NCI-H128 (cell line): ENCODE measurements around the gene EXOC3L4.

ENCODE experiments used
- DNase-seq: peaks from one replicate; lab custom pipeline; 2025; ENCODE audit not compliant: unreplicated experiment; lab: John Stamatoyannopoulos, UW

Gene EXOC3L4

GRCh38 chr14:103130017-103130764 is 35.7 kb downstream of the EXOC3L4 start:
- no peak for DNase-seq

GRCh38 chr14:103130965-103131364 is 36.4 kb downstream of the EXOC3L4 start:
- DNase-seq = no peak

GRCh38 chr14:103131580-103131979 is 37.1 kb downstream of the EXOC3L4 start:
- DNase-seq = no peak

- DNase-seq = no peak
These were observed 38.1 kb downstream of the EXOC3L4 start for GRCh38 chr14:103132381-103133209.

GRCh38 chr14:103133210-103134140 is 39.0 kb downstream of the EXOC3L4 start:
- no peak for DNase-seq

- DNase-seq = no peak
These were observed 39.9 kb downstream of the EXOC3L4 start for GRCh38 chr14:103134405-103134804.

DNA sequence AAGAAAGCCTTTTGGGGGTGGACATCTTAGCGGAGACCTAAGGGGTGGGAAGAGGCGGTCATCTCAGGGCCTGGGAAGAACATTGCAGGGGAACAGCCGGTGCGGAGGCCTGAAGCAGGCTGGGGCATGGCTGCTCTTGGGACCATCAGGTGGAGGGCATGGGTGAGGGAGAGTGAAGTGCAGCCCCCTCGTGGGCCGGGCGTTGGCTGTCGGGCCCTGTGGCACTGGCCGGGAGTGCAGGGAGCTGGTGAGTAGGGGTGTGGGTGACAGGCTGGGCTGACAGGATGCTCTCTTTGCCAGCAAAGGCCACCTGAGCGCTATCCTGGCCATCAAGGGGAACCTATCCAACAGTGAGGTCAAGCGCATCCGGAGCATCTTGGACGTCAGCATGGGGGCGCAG is 40.4 kb downstream of the EXOC3L4 start:
- DNase-seq = no peak

DNA sequence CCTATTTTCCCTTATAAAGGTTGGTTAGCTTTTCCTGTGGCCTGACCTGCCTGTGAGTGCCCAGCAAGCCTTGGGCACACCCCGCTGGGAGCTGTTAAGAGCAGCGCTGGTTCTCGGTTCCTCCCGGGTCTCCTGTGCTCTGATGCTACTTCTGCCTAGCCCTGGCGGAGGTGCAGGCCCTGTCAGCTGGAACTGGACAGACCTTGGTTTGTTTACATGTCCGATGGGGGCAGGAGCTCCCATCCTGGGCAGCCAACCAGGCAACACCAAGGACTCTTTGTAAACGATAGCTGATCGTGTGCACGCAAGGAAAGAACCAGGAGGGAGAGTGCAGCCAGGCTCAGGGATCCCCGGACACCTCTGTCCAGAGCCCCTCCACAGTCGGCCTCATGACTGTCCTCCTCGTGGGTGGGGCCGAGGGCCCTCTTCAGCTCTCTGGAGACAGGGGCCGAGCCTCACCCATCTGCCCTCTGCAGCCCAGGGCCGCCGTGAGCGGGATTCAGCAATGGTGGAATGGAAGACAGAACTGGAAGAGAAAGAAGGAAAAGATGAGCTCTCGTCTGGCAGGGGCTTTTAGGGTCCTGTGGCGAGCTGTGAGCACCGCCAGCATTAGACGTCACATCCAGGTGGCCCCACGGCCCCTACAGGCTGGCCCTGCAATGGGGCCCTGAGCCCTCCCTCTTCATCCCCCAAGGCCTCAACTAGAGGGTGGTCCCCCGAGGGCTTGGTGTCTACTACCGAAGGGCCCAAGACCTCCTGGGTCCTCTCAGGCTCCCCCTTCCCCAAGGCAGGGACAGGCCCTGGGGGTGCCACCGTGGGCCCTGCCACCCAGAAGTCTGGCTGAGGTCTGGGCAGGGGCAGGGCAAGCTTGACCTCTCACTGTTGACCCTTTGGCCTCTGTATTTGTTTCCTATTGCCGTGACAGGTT is 41.1 kb downstream of the EXOC3L4 start:
- no peak for DNase-seq

DNA sequence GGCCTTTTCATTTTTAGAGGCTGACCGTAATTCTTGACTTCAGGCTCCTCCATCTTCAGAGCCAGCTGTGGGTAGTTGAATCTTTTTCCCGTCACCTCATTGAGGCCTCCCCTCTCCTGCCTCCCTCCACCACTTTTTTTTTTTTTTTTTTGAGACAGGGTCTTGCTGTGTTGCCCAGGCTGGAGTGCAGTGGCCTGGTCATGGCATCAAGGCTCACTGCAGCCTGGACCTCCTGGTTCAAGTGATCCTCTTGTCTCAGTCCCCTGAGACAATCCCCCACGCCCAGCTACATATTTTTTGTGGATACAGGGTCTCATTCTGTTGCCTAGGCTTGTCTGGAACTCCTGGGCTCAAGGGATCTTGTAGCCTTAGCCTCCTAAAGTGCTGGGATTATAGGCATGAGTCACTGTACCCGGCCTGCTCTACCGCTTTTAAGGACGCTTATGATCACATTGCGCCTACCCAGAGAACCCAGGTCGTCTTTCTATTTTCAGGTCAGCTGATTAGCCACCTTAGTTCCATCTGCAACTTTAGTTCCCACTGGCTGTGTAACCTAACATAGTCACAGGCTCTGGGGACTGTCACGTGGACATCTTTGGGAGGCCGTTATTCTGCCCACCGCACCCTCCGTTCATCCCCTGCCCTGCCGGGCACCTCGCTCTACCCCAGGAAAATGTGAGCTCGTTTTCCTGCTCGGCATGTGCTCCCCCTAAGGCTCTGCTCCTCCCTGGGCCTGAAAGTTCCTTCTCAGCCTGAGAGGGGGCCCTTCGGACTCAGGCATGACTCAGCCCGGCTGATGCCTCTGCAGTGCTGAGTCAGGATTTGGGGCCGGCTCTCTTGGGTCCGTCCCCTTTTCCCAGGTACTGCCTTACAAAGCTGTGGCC is 42.1 kb downstream of the EXOC3L4 start:
- no peak for DNase-seq

DNA sequence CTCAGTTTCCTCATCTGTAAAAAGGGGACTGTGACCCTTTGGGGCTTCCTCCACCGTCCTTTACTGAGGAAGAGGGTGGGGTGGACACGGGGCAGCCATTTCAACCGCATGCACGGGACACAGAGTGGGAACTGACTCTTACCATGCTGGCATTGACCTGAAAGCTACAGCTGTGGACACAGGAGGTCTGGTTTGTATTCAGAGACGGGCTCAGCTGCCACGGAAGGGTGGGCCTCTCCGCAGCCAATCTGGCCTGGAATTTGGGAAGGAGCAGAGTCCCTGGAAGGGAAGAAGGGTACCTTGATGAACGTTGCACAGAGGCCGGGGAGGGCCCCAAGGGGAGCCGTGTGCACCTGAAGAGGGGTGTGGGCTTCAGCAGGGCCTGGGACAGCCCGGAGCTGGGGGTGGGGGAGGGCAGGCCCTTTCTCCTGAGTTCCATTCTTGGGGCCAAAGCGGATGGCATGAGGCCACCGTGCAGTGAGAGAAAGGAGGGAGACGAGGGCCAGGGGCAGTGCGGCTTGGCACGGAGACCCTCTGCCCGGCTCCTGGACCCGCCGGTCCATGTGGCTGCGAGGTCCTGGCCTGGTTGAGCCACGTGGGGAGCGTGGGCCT is 43.3 kb downstream of the EXOC3L4 start:
- no peak for DNase-seq

DNA sequence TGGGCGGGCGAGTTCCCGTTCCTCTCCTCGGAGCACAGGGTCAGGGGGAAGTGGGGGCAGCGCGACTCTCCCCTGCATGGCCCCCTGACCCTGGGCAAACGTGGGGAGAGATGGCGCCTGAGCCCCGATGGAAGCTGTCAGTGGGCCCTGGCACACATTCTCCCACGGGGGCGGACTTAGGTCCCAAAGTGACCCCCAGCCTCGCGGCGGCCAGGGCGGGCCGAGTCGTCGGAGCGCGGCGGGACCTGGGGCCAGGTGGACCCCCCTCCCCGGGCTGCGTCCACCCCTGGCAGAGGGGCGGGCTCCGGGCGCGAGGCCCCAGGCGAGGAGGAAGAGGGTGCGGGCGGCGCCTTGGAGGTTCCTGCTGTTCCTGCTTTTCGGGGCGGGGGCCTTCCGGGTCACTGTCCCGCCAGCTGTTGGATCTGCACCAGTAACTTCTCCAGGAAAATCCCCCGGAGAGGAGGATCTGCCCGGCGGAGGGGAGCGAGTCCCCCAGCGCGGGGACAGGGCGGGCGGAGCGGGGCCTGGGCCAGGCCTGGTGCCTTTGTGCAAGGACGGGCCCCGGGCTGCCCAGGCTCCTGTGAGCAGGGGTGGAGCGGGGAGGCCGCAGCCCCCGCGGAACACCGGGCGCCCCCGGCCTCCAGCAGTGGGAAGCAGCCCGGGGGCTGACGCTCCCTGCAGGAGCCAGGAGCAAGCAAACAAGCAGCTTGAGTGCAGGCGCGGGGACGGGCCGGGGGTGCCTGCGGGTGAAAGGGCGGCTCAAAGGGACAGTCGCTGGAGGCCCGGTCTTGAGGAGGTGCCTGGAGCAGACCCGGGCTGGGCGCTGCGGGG is 44.0 kb downstream of the EXOC3L4 start:
- no peak for DNase-seq

DNA sequence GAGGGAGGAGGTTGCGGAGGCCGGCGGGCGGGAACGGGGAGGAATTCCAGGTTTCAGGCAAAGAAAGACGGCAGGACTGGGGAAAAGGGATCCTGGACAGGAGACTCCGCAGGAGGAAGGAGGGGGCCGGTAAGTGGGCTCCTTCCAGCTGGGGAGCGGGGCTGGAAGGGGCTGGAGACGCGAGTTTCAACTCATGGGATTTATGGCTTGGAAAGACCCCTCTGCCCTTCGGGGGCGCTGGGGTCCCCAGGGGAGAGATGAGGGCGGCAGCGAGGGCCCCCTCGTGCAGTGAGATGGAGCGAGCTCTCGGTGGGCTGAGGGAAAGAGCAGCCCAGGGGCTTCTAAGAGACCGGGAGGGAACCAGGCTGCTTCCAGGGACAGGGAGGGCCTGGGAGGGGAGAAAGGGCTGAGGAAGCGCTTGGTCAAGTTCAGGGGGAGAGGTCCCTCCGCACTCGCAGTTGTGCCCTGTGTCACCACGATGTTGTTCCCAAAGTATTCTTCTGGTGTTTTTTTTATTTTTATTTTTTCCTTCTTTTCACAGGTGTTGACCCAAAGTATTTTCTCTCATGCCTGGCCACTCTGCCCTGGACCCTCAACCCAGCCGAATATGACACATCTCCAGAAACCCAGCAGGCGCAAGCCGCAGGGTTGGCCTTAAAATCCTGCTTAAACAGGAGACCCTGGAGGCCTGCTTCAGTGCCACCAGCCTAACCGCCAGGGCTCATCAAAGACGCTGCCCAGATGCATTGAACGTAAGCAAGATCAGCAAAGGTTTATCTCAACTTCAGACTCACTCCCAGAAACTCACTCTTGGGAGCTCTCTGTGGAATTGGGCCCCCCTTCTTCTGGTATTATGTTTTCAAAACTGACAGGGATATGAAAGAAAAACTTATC is 44.9 kb downstream of the EXOC3L4 start:
- no peak for DNase-seq

- DNase-seq = peak; percentile 41
These were observed 46.0 kb downstream of the EXOC3L4 start for GRCh38 chr14:103140316-103141109.

- DNase-seq = peak; percentile 33
These were observed 46.7 kb downstream of the EXOC3L4 start for GRCh38 chr14:103141117-103141796.

DNA sequence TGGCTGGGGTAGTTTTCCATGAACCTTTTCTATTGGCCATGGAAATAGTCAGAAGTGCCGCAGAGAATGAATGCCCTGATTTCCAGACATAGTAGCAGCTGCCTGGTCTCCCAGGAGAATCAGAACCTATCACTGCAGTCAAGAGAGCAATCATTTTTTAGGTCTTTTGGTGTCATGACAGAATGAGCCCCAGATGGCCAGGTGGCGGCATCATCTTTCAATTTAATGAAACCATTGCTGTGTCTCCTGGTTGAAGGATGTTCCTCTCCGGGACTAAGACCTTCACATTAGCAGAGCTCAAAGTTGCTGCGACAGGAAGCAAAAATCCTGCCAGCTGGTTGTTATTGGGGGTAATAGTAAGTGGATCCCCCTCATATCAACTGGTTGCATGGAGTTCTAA is 47.5 kb downstream of the EXOC3L4 start:
- DNase-seq = no peak
